ENCODE results near the gene TLCD3B.

TLCD3B gene

DNA sequence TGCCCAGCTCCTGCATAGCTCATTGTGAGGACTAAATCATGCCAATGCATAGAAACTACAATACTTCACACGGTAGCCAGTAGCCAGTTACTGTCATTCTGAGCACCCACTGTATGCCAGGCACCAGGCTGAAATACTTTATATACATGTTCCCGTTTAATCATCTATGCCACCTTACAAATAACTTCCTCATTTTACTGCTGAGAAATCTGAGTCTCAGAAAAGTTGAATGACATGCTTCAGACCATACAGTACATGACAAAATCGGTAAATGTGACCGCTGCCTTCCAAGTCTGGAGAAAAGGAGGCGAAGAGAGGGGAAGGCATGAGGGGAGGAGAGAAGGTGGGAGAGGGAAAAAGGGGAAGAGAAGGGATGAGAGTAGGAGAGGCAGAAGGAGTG is 9.2 kb upstream of the TLCD3B start:
- H3K9ac ChIP-seq (ENCODE audit: insufficient read length): no peak overlapping the region
- H3K36me3 ChIP-seq (ENCODE audit: insufficient read depth, low read length): no peaks in the 10 kb centered on the region
- H3K27ac ChIP-seq: no peak overlapping the region
- H3K4me3 ChIP-seq: no peak overlapping the region
- no peak for DNase-seq (ENCODE audit: low read depth, low spot score)
- no peaks in the 10 kb centered on the region for H3K9me3 ChIP-seq (ENCODE audit: low read depth, low read length)
- TF ChIP-seq EZH2 (IDR thresholded peaks at IDR 0.05) (no peak), FOXP2 (optimal IDR thresholded peaks at IDR 0.05; ENCODE audit: control extremely low read depth, extremely low read length, insufficient read depth) (no peak), POLR2AphosphoS5 (IDR thresholded peaks at IDR 0.05; ENCODE audit: borderline replicate concordance, low read depth, low read length) (no peak)

- no peak for DNase-seq (ENCODE audit: low read depth, low spot score)
Observed at GRCh38 chr16:30033270-30033669, 2.2 kb upstream of the TLCD3B start.

GRCh38 chr16:30032083-30032819 is 1.2 kb upstream of the TLCD3B start:
- Histone ChIP-seq H3K9me3 (ENCODE audit: low read depth, low read length) (no peaks in the 10 kb centered on the region), H3K4me3 (no peak overlapping the region), H3K36me3 (ENCODE audit: insufficient read depth, low read length) (no peaks in the 10 kb centered on the region), H3K9ac (ENCODE audit: insufficient read length) (no peak overlapping the region), H3K27ac (no peak overlapping the region)
- TF ChIP-seq POLR2AphosphoS5 (IDR thresholded peaks at IDR 0.05; ENCODE audit: borderline replicate concordance, low read depth, low read length): no peak
- TF ChIP-seq FOXP2 (optimal IDR thresholded peaks at IDR 0.05; ENCODE audit: control extremely low read depth, extremely low read length, insufficient read depth): no peak
- no peak for TF ChIP-seq EZH2 (IDR thresholded peaks at IDR 0.05)
- peak; percentile 35 for DNase-seq (ENCODE audit: low read depth, low spot score)

More at GRCh38 chr16:30033270-30033669, 2.2 kb upstream of the TLCD3B start:
- no peak overlapping the region for H3K4me3 ChIP-seq
- H3K27ac ChIP-seq: no peak overlapping the region
- no peak for TF ChIP-seq FOXP2 (optimal IDR thresholded peaks at IDR 0.05; ENCODE audit: control extremely low read depth, extremely low read length, insufficient read depth)
- TF ChIP-seq POLR2AphosphoS5 (IDR thresholded peaks at IDR 0.05; ENCODE audit: borderline replicate concordance, low read depth, low read length): no peak
- no peak for TF ChIP-seq EZH2 (IDR thresholded peaks at IDR 0.05)
- no peaks in the 10 kb centered on the region for H3K9me3 ChIP-seq (ENCODE audit: low read depth, low read length)
- H3K36me3 ChIP-seq (ENCODE audit: insufficient read depth, low read length): no peaks in the 10 kb centered on the region
- no peak overlapping the region for H3K9ac ChIP-seq (ENCODE audit: insufficient read length)

DNA sequence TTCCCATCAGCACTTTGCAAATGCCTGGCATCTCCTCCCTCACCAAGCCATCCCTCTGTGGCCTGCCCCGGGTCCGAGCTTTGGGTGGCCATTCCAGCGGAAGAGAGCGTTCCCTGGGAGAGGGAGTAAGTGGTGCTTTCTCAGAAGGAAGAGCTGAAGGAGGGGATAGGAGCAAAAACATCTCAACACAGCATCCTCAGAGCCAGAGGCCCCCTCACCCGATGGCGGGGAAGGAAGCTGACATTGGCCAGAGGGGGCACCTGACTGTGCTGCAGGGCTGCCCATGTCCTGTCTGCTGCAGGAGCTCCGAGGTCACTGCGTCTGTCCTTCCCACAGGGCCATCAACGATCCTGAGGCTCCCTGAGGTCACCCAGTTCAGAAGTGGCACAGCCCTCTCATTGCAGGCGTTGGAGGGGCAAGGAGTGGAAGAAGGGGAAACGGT is 427 bp upstream of the TLCD3B start:
- DNase-seq (ENCODE audit: low read depth, low spot score): no peak
- H3K9ac ChIP-seq (ENCODE audit: insufficient read length): no peak overlapping the region

GRCh38 chr16:30030011-30030685 is 923 bp downstream of the TLCD3B start:
- Histone ChIP-seq H3K4me3 (no peak overlapping the region), H3K9me3 (ENCODE audit: low read depth, low read length) (no peaks in the 10 kb centered on the region), H3K27ac (no peak overlapping the region), H3K36me3 (ENCODE audit: insufficient read depth, low read length) (no peaks in the 10 kb centered on the region), H3K9ac (ENCODE audit: insufficient read length) (no peak overlapping the region)
- TF ChIP-seq FOXP2 (optimal IDR thresholded peaks at IDR 0.05; ENCODE audit: control extremely low read depth, extremely low read length, insufficient read depth): no peak
- no peak for TF ChIP-seq EZH2 (IDR thresholded peaks at IDR 0.05)
- TF ChIP-seq POLR2AphosphoS5 (IDR thresholded peaks at IDR 0.05; ENCODE audit: borderline replicate concordance, low read depth, low read length): no peak
- DNase-seq (ENCODE audit: low read depth, low spot score): no peak

More for the DNA sequence above, 427 bp upstream of the TLCD3B start:
- TF ChIP-seq FOXP2 (optimal IDR thresholded peaks at IDR 0.05; ENCODE audit: control extremely low read depth, extremely low read length, insufficient read depth) (no peak), EZH2 (IDR thresholded peaks at IDR 0.05) (no peak), POLR2AphosphoS5 (IDR thresholded peaks at IDR 0.05; ENCODE audit: borderline replicate concordance, low read depth, low read length) (no peak)
- Histone ChIP-seq H3K27ac (no peak overlapping the region), H3K9me3 (ENCODE audit: low read depth, low read length) (no peaks in the 10 kb centered on the region), H3K36me3 (ENCODE audit: insufficient read depth, low read length) (no peaks in the 10 kb centered on the region), H3K4me3 (no peak overlapping the region)

GRCh38 chr16:30028438-30029076 is 2.5 kb downstream of the TLCD3B start:
- Histone ChIP-seq H3K9me3 (ENCODE audit: low read depth, low read length) (no peaks in the 10 kb centered on the region), H3K9ac (ENCODE audit: insufficient read length) (no peak overlapping the region), H3K36me3 (ENCODE audit: insufficient read depth, low read length) (no peaks in the 10 kb centered on the region), H3K27ac (no peak overlapping the region), H3K4me3 (no peak overlapping the region)
- no peak for DNase-seq (ENCODE audit: low read depth, low spot score)
- TF ChIP-seq FOXP2 (optimal IDR thresholded peaks at IDR 0.05; ENCODE audit: control extremely low read depth, extremely low read length, insufficient read depth): no peak
- TF ChIP-seq POLR2AphosphoS5 (IDR thresholded peaks at IDR 0.05; ENCODE audit: borderline replicate concordance, low read depth, low read length): no peak
- TF ChIP-seq EZH2 (IDR thresholded peaks at IDR 0.05): no peak

DNA sequence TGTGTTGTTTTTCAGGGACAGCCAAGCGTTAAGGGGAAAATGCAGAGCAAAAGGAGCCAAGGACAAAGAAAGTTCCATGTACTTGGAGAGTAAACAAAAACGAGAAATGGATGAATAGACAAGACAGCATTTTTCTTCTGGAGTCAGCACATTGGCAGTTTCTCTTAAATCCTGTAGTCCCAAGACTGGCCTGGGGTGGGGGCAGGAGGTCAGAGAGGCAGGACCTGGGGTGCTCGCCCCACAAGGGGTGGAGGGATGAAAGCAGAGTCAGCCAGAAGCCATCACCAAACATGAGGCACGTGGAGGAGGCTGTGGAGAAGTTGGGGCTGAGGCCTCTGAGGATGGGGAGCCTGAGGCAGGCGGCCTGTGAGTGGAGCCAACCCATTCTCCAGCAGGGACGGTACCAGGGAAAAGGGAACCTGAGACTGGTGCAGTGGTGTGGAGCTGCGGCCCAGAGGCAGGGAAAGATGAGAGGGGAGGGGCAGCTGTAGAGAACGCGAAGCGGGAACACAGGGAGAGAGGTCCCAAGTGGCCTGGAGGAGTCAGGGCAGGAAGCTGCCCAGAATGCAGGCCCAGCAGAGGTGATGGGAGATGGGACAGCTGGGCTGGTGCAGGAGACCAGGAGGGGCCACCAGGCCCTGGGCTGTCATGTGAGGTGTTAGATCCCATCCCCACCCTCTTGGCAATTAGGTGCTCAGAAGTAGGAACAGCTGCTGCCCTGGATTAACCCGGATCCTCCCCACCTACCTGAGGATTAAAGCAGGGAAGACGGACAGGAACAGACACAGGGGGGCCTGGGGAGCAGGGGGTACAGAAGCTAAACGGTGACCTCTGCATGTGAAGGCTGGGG is 3.3 kb downstream of the TLCD3B start:
- Histone ChIP-seq H3K36me3 (ENCODE audit: insufficient read depth, low read length) (no peaks in the 10 kb centered on the region), H3K4me3 (no peak overlapping the region), H3K9me3 (ENCODE audit: low read depth, low read length) (no peaks in the 10 kb centered on the region), H3K27ac (no peak overlapping the region), H3K9ac (ENCODE audit: insufficient read length) (no peak overlapping the region)
- no peak for TF ChIP-seq FOXP2 (optimal IDR thresholded peaks at IDR 0.05; ENCODE audit: control extremely low read depth, extremely low read length, insufficient read depth)
- TF ChIP-seq POLR2AphosphoS5 (IDR thresholded peaks at IDR 0.05; ENCODE audit: borderline replicate concordance, low read depth, low read length): no peak
- TF ChIP-seq EZH2 (IDR thresholded peaks at IDR 0.05): no peak
- no peak for DNase-seq (ENCODE audit: low read depth, low spot score)

Measured in SK-N-MC (cell line).